Posterior cingulate gyrus (tissue), 11 donors: ENCODE data around the gene THSD4.

ENCODE experiments used
- DNase-seq, 10 donors: peaks; one replicate each; pipeline versions ENCODE4 v3.0.0 to v3.0.0-alpha.2; 2020 to 2021; ENCODE audit warnings: mixed read lengths in 3 of 10
- intact Hi-C: fragments of 100-400 bp; cut with DNase I; formaldehyde crosslinking; loops from one replicate; pipeline ENCODE4 v1.15.1; 2023

Gene THSD4

DNA sequence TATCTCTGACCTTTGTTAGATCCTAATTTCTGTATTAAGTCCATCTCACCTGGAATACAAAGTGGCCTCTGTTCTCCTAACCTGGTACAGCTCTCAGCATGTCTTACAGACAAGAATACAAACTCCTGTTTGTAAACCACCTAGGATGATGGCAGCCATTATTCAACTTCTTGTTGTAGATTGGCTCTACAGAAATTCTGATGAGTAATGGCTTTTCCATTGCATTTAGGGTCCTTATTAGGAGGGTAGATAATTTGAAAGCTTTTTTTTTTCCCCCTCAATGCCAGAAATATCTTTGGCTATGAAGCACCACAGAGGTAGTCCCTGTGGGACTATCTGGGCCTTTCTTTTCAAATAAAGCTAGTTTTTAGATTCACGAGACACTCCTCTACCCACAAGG is 704.9 kb downstream of the THSD4 start:
- intact Hi-C loops: no loop called here
- DNase-seq: no peak

DNA sequence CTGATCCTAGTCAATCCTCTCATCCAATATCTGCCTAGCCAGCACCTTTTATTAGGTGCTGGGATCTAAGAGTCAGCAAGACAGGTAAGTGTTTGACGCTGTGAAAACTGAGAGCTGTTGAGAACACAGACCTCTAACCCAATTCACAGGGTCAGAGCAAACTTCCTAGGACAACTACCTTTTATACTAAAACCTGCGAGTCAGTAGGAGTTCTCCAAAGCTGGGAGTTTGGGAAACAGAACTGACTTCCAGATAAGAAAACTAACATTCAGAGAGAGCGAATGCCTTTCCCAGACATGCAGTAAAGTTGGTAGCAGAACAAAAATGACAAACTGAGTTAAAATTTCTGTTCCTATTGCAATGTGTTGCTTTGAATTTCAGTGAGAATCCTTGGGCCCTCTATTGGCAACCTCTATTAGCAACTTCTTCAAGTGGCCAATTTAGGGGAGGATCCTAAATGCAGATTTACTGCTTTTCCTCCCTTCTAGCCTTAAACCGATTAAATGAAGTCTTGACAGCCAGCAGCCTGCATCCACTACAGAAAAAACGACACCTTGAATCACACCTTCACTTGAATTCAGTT is 706.4 kb downstream of the THSD4 start:
- DNase-seq: no peak
- intact Hi-C loops: no loop called here

DNA sequence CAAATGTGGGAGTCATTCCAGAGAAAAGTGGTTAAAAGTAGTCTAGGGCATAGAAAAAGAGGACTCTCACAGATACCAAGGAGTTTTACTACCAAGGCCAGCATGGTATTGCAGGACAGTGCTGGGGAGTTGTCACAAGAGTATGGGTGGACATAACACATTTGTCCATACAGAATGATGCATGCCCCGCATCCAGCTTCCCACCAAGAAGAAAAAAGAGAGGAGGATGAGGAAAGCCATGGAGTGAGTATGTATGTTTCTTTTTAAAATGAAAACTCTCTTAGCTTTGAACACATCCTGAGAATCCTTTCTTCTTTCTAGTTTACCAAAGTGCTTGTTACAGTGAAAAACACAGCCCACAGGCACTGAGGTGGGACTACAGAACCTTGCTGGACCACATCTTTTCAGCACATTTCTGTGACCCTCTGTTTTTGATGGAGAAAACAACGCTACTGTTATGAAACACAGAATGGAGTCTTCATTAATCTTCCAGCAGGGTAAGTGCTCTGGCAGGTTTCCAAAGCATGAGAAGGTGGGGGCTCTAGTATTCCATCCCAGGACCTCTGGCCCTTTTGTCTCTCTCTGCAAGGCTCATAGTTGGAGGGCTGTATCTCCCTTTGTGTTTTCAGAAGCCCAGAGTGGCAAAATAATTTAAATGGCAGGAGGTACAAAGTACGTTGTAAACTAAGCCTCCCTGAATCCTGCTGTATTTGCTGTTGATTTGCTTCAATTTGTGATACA is 707.8 kb downstream of the THSD4 start:
- intact Hi-C loops: no loop called here
- no peak for DNase-seq

- DNase-seq: no peak
- intact Hi-C loops: no loop called here
Observed at GRCh38 chr15:71823801-71824200, 708.5 kb downstream of the THSD4 start.

DNA sequence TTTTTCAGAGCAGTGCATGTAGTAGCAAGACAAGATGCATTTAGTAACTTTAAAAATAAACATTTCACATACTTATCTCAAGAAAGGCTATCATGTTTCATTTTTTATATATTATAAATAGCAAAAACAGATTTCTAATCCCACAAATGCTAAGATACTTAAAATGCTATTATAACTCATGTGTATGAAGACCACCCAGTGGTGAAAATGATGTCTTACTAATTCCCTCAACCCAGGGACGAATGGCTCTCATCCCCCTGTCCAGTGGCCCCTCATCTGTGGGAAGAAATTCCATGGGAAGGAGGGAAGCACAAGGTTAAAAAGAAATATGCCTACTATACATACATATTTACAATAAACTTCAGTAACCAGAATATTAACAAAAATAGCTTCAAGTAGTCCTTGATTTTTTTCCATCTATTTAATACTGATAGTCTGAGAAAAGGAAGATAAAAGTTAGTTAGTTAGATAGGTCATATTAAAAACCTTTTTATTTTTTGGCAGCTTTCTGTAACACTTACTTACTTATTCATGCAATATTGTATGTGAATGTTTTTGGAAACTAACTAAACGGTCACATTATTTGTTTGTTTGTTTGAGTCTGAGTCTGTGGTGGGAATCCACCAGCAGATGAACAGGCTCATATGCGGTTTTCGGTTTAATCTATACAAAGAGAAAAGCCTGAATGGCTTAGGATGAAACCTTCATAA is 709.9 kb downstream of the THSD4 start:
- DNase-seq: no peak
- intact Hi-C loops: no loop called here

- intact Hi-C loops: no loop called here
- no peak for DNase-seq
Observed at GRCh38 chr15:71826196-71826595, 710.9 kb downstream of the THSD4 start.

DNA sequence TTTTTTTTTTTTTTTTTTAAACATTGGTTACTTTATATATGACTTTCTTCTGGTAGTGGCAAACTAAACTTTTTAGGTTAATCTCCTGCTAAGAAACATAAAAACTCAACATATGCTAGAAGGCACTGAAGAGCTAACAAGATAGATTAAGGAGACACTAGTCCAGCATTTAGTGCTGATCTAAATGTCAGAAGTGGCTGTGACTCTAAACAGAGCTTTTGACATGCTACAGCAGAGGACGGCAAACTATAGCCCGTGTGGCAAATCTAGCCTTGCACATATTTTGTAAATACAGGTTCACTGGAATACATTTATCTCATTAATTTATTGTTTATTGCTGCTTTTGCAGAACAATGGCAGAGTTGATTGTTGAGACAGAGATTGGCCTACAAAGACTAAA is 715.7 kb downstream of the THSD4 start:
- no peak for DNase-seq
- intact Hi-C loops: no loop called here
